HG02852 (cell line): ENCODE data around the gene TMEM164.

Source experiments
- ATAC-seq: cut with Tn5 transposase; IDR thresholded peaks from one replicate; pipeline ENCODE4 v1.9.1; 2021; ENCODE audit warnings: mild to moderate bottlenecking, moderate library complexity; ENCODE audit not compliant: unreplicated experiment

Gene TMEM164

GRCh38 chrX:110159865-110160264 is 157.0 kb downstream of the TMEM164 start:
- ATAC-seq, result peak; percentile 45

- no peak for ATAC-seq
These were observed 158.4 kb downstream of the TMEM164 start for GRCh38 chrX:110161361-110161686.

GRCh38 chrX:110162131-110162530 is 159.2 kb downstream of the TMEM164 start:
- ATAC-seq, result no peak

GRCh38 chrX:110162867-110163266 is 160.0 kb downstream of the TMEM164 start:
- ATAC-seq, result no peak

- ATAC-seq, result no peak
These were observed 160.6 kb downstream of the TMEM164 start for GRCh38 chrX:110163488-110163887.

DNA sequence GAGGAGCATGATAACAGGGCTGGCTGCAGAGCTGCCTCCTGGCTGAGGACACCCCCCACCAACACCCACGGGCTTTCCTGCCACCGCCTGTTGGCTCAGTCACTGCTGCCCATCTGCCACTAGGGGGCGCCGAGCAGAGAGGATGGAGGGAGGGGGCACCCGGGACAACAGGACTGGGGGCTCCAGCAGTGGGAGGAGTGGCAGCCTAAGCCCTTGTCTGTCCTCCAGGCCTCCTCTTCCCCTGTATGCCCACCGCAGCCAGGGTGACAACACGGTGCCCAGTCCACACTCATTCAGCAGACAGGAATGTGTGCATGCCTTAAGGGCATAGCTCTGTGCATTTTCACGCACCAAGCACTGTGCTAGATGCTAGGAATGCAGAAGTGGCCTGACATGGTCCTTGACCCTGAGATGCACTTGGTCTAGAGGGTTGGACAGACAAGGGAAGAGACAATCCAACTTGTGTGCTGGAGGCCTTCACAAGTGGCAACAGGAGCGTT is 165.1 kb downstream of the TMEM164 start:
- no peak for ATAC-seq

DNA sequence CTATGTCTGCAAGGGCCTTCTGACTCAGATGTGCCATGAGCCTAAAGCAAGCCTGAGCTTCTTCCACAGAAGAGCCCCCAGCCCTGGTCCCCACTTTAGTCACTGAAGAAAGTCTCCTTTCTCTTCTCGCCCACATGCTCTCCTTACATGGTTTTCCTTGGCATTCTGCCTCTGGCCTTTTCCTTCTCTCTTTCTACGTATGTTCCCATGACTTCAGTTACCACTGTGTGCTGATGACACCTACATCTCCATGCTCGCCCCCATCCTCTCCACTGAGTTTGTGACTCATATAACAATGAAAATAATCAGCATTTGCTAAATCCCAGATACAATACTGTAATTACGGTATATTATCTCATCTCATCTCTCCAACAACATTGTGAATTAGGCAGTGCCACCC is 165.7 kb downstream of the TMEM164 start:
- no peak for ATAC-seq

- no peak for ATAC-seq
These were observed 167.1 kb downstream of the TMEM164 start for GRCh38 chrX:110170029-110170428.

DNA sequence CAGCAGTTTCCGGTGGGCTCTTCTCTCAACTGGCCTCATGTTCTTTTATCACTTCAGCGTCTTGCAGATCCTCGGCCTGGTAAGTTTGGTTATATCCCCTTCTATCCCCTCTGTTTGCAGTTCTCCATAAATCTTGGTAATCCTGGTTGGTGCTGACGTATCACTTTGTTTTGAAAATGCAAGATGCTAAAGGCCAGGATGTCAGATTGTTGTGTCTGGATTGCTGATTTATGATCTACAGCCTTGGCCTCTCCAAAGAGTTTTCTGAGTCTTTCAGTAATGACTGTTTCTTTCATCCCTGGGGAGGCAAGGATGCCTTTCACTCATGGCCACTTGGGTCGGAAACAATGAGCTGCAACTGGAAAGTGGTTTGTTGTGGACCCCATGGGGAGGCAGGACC is 168.5 kb downstream of the TMEM164 start:
- ATAC-seq, result no peak

DNA sequence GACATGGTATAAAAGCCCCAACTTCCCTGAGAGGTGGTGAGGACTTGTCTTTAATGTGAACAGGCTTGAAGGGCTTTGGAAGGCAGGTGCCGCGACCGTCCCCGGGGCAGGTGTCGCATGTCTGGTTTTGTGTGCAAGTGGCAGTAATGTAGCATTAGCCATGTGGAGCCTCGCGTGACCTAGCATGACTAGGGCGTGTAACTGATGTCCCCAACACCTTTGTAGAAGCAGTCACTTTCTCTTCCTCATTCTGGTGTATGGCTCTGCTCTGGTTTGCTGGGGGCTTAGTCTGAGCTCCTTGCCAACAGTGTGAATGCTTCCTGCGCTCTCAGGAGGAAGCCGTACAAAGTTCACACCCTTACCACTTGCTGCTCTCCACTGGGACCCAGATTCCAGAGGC is 169.3 kb downstream of the TMEM164 start:
- ATAC-seq, result peak; percentile 99

DNA sequence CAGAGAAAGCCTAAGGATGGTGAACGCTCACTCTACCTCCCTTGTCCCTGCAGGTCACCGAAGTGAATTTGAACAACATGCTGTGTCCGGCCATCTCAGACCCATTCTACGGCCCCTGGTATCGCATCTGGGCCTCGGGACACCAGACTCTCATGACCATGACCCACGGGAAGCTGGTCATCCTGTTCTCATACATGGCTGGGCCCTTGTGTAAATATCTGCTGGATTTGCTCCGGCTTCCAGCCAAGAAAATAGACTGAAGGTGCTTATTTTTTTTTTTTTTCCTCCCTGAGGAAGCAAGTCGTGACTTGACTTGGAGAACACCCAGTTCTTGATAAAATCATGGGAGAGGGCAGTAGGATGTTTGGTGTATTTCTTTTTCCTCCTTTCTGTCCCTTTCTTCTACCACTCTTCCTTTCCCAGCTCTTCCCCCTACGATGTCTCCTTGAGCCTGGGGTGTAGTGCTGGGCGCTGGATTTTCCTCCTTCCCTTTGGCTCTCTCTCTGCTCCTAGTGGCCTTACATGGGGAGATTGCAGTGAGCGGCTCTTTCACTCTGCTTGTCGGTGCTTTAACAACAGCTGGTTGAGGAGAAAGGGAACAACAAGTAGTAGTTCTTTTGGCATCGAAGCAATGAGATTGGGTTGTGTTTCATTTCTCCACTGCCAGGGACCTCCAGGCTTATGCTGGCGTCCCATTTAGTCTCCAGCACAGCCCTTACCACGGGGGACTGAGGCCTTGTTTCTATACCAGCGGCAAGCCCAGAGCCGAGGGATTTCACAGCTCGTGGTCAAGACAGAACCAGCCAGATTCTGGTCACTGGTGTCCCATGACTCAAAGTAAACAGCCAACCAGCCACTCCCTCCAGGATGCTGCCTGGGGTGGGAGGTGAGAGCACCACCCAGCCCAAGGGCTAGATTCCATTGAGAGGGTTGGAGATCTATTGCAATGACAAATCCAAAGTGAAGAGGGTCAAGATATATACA is 170.6 kb downstream of the TMEM164 start:
- ATAC-seq, result no peak

- ATAC-seq, result no peak
These were observed 172.2 kb downstream of the TMEM164 start for GRCh38 chrX:110175146-110175545.

DNA sequence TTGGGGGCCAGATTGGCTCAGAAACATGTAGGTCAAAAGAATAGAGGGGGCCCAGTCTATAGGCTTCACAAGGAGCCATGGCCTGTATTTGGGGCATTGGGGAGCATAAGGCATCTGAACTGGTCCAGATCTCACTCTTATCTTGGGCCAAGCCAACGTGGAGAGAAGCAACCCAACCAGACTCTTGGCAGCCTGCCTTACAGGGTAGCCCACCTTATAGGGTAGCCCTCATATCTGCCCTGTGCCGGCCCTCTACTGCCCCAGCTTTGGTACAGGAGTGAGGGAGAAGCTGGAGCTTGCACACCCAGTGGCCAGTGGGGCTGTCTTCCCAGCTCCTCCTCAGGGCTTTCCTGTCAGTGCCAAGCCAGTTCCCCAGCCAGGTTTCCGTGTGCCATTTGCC is 172.8 kb downstream of the TMEM164 start:
- ATAC-seq, result no peak

DNA sequence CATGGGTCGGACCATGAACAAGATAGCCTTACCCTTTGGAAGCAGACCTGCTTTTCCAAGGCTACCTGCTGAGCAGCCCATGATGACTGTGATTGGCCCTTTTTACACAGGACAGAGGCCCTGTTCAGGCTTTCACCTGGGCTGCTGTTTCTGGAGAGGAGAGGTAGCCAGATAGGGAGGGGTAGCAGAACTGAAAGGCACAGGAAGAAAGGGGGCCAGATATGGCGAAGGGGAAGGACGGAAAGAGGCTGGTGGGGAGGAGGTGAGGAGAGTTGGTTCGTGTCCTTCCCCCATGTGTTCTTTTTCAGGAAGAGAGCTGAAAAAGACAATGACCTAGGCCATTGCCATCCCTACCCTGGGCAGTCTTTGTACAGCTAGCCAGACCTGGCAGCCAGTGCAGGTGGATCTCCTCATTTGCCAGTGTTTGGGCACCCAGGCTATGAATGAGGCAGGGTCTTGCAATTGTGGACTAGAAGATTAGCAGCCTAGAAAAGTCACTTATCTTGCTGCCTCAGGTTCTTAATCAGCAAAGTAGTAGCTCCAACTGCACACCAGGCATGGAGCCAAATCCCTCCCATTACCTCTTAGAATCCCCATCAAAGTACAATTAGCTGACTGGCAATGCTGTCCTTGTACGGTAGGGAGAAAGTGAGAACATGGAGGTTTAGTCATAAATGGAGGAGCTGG is 175.4 kb downstream of the TMEM164 start:
- no peak for ATAC-seq

GRCh38 chrX:110180176-110180927 is 177.4 kb downstream of the TMEM164 start:
- peak; percentile 15 for ATAC-seq

DNA sequence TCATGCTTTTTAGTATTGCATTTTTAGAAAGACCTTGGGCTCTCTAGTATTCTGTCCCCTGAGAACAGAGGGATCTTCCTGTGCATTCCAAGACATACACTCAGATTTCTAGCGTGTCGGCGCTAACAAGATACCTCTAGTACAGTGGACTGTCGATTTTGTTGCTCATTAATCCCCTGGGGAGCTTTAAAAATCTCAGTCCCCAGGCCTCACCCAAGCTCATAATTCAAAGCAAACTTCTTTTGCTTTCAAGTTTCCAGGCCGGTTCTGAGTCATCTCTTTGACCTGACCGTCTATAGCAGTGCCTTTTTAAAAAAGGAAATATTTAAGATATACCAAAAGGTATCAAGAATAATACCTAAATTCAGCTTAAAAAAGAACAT is 178.0 kb downstream of the TMEM164 start:
- peak; percentile 89 for ATAC-seq

- ATAC-seq, result no peak
These were observed 178.7 kb downstream of the TMEM164 start for GRCh38 chrX:110181459-110182137.

DNA sequence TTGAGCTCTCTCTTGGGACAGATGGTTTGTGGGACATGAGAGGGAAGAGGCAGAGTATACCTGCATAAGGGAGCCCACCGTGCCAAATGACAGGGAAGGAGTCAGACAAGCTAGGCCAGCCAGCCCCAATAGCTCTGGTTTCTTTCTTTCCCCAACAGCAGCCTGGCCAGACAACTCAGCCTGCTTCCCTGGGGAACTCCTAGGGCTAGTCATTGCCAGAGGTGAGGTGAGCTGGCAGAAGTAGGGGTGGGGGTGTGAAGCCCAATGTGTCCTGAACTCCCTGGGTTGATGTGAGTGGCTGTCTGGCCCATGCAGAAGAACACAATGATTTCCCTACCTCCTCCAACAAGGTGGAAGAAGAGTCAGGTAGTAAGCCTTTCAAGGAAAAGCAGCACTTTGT is 179.4 kb downstream of the TMEM164 start:
- no peak for ATAC-seq

GRCh38 chrX:110182865-110183264 is 180.0 kb downstream of the TMEM164 start:
- ATAC-seq, result no peak

- ATAC-seq, result no peak
These were observed 180.4 kb downstream of the TMEM164 start for GRCh38 chrX:110183314-110183713.
